ENCODE data around the gene EXD3.
"Not testable (repeated sequence)": the region's sequence is repeated elsewhere in the genome, so short reads cannot be mapped to it uniquely, and the experiment has no call there.

Gene EXD3

DNA sequence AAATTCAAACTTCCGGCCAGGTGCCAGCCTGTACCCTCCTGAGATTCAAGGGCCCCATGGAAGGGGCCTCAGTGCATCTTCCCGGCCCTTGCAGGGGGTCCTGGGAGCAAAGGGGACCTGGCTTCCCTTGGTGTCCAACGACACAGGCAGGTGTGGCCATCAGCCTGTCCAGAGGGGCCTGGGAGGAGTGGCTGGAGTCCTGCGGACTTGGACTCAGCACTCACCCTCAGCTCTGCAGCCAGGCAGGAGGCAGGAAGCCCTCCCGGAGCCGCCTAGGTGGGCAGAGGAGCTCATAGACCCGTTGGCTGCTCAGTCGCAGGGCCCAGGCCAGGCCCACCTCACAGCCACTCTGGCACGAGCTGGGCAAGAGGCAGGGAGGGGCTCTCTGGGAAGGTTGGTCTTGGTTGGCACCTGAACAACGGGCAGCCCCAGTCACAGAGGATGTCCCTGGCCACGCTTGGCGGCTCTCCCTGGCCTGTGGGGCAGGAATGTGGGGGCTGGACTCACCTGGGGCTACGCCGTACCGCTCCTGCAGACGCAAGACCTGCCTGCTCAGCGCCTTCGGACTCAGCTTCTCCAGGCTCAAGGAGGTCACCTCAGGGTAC is 67.1 kb downstream of the EXD3 start:
- no peak for DNase-seq

DNA sequence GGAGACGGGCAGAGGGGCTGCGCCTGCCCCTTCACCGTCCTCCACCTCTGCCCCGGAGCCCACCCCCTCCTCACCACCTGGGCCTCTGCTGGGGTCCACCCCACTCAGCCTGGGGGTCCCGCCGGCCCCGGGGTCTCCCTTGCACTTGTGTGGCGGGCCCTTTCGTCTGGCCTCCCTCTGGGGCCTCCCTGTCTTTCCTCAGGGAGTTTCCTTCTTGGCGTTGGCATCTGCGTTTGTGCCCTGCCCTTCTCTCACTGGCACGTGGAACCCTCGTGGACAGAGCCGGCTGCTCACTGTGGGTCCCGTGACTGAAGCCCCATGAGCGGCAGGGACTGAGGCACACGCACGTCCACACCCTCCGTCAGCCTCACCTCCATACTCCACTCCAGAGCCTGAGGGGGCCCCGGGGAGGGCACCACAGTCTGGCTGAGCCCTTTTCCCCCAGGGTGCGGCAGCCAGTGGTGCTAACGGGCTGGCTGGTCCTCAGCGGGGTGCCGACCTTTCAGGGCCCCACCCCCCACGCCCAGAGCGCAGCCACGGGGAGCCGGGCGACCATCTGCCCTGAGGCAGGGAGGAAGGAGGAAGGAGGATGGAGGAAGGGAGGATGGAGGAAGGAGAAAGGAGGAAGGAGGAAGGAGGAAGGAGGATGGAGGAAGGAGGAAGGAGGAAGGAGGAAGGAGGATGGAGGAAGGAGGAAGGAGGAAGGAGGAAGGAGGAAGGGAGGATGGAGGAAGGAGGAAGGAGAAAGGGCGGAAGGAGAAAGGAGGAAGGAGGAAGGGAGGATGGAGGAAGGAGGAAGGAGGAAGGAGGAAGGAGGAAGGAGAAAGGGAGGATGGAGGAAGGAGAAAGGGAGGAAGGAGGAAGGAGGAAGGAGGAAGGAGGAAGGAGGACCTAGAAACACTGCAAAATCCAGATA is 67.9 kb downstream of the EXD3 start:
- DNase-seq: no peak

DNA sequence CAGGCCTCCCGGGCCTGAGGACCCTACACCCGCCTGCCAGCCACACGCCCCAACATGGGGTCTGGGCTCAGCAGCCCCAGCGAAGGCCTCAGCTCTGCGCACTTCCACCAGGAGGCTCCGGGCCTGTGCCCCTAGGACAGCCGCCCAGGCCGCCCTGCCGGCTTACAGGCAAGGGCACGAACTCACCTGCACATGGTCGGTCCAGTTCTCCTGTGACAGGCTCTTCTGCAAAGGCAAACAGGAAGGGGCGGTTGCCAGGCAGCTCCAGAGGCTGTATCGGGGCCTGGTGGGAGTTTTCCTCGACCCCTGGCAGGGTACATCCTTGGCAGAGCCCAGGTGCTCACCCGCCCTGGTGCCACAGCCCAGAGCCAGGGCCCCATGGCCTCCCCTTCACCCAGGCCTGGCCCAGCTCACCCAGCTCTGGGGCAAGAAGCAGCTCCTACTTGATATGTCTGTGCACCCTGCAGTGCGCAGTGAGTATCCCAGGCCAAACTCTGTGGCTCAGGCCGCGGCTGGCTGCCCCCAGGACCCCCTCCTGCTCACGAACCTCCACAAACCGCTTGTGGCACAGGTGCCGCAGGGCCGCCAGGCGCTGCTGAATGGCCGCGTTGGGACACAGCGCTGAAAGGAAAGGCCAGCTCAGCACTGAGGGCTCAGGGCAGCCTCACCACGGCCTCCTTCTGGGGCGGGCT is 68.7 kb downstream of the EXD3 start:
- DNase-seq: no peak

DNA sequence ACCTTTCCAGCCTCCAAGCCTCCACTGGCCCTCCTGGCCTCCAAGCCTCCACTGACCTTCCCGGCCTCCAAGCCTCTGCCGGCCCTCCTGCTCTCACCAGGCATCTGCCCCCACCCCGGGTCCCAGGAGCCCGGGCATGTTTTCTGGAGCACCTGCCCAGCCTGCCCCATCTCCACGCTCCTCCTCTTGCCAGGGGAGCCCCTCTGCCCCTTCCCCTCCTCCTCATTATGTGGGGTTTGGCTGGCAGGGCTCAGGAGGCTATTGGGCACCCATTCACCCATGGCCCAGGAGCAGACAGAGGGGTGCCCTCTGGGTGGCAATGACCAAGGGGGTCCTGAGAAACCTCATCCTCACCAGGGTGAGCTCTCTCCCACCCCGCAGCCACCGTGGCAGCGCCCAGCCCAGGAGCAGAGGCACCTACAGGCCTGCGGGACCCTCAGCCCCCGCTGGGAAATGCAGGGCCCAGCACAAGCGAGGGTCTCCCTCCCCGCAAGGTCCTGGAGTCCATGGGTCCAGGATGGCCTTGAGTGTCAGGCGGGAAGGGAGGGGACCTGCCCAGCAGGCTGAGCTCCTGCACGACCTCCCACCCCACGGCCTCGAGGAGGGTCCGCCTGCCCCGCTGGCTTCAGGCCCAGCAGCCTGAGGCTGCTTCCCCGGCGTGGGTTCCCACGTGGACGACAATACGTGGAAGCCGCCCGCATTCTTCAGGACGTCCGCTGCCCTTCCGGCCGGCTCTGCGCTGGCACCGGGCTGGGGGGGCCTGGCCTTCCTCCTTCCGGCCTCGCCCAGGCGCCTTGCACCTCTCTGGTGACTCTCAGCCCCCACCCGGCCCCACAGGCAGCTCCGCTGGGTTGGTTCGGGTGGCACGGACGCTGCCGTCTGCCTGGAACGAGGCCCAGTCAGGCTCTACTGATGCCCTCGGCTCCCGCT is 69.5 kb downstream of the EXD3 start:
- no peak for DNase-seq

DNA sequence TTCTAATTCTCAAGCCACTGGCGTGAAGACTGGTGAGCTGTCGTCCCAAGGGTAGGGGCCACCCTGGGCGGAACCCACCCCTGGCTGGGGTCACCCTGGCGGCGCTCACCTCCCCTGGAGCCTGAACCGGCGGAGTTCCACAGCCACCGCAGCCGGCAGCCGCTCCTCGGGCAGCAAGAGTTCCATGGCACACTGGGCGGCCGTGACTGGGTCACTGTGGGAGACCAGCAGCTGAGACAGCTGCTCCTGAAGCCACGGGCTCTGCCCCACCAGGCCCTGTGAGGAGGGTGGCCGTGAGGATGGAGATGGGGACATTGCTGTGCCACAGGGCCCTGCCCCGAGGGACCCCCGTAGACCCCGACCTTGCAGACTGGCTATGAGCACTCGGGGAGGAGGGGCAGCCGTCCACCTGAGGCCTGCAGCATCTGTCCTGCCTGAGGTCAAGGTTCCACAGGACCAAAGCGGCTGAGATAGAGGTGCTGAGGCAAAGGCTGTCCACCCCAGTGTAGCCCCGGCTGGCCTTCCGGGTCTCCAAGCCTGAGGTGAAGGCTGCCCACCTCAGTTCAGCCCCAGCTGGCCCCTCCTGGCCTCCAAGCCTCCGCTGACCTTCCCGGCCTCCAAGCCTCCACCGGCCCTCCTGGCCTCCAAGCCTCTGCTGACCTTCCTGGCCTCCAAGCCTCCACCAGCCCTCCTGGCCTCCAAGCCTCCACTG is 70.3 kb downstream of the EXD3 start:
- DNase-seq: no peak

DNA sequence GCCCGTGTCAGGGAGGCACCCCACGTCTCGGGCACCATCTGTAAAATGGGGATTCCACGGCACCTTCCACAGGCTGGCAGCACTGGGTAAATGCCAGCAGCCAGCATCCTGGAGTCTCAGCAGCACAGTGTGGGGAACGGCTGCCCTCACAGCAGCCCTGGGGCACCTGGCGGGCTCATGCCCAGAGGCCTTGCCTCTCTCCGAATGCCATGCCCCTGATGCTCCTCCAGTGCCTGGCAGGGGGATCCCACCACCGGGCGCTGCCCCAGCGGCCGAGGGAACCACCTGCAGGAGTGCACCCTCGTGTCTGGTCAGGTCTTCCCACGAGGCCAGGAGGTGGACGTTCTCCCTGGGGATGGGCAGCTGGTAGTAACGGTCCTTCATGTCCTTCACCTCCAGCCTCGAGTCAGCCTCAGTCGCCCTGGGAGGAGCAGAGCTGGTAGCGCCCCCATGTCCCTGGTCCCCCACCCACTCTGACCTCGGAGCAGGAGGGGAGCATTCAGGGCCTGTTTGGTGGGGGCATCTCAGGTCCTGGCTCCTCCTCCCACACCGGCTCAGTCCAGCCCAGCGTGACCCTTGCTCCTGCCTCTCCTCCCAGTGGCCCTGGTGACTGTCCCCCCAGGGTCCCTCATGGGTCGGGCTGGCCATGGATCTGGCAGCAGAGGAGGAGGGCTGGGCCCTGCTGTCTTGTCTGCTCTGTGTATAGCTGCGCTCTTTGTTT is 71.0 kb downstream of the EXD3 start:
- DNase-seq: no peak

DNA sequence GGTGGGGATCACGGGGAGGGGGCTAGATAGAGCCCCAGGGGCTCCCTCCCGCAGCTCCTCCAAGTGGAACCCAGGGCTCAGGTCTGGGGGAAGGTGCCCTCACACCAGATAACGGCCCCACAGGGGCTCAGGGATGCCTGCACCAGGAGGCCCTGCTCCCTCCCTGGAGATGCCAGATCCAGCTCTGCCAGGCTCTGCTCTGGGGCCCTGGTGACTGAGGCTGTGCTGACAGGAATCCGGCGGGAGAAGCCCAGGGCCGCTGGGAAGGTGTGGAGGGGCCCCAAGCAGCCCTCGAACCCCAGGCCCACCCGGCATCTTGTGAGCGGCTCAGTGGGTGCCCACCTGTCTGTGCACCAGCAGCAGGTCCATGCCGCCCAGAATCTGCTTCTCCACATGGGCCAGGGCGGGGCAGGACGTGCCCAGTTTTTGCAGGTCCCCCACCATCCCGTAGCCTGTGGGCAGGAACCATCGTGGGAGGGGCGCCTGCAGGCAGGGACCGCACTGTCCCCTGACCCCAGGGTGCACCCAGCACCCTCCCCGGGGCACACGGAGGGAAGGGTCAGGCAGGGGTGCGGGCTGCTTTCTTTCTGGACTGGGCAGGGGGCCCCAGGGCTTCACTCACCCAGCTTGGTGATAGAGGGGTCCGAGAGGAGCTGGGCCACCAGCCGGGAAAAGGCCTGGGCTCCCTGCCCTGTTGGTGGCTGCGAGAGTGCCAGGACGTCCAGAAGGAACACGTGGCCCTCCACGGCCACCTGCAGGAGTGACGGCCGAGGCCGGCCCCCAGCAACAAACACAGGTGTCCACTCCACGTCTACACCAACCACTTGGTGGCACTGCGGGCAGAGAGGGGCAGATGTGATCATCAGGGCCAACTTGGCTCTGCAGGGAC is 72.0 kb downstream of the EXD3 start:
- no peak for DNase-seq

DNA sequence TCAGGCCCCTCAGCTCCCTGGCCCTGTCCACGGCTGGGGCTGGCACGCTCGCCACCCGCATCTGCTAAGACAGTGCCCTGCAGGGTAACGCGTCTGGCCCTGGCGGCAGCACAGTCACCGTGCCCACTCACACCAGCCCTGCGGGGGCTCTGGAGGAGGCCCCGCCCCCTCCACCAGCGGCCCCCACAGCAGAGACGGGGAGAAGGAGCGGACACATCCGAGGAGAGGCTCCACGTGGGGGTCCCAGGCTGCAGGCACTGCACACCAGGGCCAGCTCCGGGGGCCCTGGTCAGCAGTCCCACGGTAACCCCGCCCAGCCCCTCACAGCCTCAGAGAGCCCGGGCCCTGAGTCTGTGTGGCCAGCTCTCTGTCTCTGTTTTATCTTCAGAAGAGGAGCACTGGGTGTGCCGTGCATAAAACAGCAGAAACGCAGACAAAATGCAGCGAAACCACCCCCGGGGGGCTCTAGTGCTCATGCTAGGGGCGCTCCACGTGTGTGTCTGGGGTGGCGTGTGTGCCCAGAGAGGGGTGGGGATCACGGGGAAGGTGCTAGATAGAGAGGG is 73.4 kb downstream of the EXD3 start:
- DNase-seq: no peak

DNA sequence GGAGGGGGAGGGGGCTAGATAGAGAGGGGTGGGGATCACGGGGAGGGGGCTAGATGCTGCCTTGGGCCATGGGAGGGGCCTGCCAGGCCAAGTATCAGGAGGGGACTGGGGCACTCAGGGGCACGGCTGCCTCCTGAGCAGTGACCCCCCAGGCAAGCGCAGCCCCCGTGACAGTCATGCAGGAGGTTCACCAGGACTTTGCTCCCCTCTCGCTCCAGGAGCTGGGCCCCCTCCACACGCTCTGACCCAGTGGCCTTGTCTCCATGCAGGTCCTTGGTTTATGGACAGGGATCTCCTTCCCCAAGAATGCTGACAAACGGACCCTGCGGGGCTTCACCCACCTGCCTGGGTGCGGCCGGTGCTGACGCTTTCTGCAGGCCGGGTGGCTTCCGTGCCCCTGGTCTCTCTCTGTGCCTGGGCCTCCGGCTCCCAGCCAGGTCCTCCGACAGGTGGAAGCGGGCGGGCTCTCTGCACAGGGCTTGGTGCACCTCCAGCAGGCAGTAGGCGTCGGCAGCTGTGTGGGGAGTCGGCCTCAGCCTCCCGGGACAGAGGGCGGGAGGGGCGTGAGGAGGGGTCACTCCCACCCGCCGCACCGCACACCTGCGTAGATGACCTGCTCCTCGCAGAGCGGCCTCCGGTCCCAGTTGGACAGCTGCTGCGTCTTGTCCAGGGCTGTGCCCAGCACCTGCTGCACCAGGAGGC is 74.0 kb downstream of the EXD3 start:
- no peak for DNase-seq

DNA sequence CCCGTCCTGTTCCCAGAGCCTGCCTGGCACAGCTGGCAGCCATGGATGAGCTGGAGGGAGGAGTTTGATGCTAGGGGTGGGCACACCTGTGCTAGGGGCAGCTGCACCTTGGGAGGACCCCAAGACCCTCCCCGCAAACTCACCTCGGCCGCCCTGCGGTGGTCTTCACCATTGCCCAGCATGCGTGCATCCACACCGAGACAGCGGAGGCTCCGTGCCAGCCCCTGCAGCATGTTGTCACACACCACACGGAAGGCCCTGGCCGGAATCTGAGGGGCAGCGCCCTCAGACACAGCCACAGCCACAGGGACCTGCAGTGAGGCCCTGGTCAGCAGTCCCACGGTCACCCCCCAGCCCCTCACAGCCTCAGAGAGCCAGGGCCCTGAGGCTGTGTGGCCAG is 75.0 kb downstream of the EXD3 start:
- no peak for DNase-seq

DNA sequence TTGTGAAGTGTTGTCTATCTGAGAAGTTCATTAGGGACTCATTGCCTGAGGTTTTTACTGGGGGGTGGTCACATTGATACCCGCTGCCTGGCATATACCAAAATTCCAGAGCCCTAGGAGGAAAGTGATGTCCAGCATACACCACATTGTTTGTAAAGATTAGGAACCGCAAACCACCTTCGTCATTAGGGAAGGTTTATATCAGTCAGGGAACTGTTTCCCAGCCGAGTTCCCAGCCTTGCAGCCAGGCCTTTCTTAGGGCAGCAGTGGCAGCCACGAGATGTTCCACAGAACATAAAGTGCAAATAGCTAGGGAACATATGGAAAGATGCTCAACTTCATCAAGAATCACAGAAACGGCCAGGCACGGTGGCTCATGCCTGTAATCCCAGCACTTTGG is 80.5 kb downstream of the EXD3 start:
- no peak for DNase-seq

DNA sequence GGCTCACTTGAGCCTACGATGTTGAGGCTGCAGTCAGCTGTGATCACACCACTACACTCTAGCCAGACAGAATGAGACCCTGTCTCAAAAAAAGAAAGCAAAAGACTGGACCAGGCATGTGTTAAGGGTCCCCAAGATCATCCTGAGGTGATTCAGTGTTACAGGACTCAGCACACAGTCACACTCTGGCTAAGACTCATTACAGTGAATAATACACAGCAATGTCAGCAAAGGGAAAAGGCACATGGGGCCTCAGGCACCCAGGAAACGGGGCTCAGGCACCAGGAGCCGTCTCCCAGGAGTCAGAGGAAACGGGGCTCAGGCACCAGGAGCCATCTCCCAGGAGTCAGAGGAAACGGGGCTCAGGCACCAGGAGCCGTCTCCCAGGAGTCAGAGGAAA is 81.7 kb downstream of the EXD3 start:
- no peak for DNase-seq

DNA sequence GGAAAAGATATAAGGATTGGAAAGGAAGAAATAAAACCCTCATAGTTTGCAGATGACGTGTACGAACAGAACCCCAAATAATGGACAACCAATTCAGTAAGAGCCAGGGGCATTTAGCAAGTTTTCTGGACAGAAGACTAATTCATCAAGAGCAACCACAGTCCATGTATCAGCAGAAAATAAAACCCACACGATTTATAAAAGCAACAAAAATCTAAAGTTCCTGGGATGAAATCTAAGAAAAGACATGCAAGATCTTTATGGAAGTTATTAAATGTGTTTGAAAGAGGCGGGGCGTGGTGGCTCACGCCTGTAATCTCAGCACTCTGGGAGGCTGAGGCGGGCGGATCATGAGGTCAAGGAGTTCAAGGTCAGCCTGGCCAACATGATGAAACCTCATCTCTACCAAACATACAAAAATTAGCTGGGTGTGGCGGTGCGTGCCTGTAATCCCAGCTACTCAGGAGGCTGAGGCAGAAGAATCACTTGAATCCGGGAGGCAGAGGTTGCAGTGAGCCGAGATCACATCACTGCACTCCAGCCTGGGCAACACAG is 83.0 kb downstream of the EXD3 start:
- DNase-seq: not testable (repeated sequence)

DNA sequence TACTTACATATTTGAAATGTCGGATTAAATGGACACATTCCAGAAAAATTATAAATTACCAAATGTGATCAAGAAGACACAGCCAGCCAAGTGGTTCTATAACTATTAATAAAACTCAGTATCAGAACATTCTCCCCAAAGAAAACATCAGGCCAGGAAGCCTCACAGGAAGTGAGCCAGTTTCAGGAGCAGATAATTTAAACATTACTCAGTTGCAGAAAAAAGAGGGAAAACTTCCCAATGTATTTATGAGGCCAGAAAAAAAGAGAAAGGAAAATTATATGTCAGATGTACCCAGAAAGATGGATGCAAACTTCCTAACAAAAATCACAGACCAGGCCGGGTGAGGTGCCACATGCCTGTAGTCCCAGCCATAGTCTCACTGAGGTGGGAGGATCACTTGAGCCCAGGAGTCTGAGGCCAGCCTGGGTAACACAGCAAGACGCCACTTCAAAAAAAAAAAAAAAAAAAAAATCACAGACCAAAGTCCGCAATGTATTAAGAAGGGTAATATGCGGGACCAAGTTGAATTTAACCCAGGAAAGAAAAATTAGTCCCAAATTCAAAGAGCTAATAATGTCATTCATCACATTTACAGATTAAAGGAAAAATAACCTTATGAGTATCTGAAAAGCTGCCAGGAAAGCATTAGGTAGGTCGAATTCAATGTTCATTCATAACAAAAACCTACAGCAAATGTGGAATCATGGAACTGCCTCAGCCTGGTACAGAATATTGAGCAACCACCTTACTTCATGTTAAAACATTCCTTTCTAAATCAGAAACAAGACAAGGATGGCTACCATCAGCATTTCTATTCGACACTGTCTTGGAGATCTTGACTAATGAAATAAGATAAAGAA is 83.7 kb downstream of the EXD3 start:
- no peak for DNase-seq

DNA sequence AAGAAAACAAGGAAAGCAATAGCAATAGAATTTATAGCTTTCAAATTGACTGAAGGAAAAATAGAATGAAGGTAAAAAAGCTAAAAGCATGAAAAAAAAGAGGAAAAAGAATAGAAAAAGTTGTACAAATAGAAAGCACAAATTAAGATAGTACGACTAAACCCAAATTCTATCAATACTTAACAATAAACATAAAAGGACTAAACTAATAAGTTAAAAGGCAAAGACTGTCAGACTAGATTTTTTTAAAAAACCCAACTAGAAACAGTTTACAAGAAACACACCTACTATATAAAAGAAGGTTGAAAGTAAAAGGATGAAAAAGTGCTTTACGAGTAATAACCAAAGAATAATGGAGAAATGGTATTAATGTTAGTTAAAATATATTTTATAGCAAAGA is 86.2 kb downstream of the EXD3 start:
- no peak for DNase-seq

DNA sequence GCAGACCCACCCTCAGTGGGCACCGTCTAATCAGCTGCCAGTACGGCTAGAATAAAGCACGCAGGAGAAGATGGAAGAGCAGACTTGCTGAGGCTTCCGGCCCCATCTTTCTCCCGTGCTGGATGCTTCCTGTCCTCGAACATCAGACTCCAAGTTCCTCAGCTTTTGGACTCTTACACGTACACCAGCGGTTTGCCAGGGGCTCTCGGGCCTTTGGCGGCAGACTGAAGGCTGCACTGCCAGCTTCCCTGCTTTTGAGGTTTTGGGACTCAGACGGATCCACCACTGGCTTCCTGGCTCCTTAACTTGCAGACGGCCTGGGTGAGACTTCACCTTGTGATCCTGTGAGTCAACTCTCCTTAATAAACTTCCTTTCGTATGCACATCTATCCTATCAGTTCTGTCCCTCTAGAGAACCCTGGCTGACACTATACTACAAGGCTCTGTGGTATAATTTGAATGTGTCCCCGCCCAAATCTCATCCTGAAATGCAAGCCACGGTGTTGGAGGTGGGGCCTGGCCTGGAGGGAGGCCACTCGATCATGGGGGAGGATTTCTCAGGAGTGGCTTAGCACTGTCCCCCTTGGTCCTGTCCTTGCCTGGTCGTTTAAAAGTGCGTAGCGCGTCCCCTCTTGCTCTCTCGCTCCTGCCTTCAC is 89.8 kb downstream of the EXD3 start:
- no peak for DNase-seq

DNA sequence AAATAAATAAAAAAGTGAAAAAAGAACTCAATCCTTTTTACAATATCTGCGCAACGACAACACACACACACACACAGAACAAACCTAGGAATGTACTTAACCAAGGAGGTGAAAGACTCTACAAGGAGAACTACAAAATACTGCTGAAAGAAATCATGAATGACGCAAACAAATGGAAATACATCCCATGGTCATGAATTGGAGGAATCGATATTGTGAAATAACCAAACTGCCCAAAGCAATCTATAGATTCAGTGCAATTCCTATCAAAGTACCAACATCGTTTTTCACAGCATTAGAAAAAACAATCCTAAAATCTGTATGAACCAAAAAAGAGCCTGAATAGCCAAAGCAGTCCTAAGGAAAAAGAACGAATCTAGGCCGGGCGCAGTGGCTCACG is 91.0 kb downstream of the EXD3 start:
- no peak for DNase-seq

DNA sequence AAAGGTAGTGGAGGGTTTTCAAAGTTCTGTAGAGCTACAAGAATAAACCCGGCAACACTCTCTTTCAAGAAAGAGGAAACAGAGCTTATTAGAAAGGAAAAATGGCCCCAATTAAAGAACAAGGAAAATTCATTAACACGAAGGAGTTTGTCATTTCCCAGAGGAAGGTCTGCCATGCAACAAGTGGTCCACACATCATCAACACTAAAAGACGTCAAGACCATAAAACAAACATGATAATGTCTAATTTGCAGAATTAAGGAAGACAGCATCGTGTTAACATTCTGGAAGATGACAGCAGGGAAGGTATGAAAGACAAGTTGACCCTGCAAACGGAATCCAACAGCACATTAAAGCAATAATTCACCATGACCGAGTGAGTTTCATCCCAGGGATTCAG is 92.3 kb downstream of the EXD3 start:
- DNase-seq: no peak

Measured in COR-L47 (cell line).